Panc1 (cell line): ENCODE results near the gene GRM4. TPM values are rescaled to one million over a fixed set of nuclear protein-coding genes. Genes with fewer than 3 reads are reported as not detected.

Source experiments
- ATAC-seq: fragments of 200-7000 bp; cut with Tn5 transposase; 2 replicates; pipeline ENCODE4 v1.9.1; 2020; ENCODE audit warnings: mild to moderate bottlenecking, moderate library complexity
- BruUV-seq: library from RNA; stranded (reverse); fragments of 400-500 nt; replicated peaks from 2 replicates; lab custom pipeline; 2021; lab: Mats Ljungman, UMichigan
- CTCF ChIA-PET: fragments of 300-600 bp; sonication (Branson Sonifier 250); formaldehyde crosslinking; loops from one replicate; lab custom pipeline; 2022; ENCODE audit warnings: antibody characterized with exemption; lab: Charles Lee
- POLR2A ChIA-PET: fragments of 300-600 bp; sonication (Branson Sonifier 250); formaldehyde crosslinking; loops from one replicate; lab custom pipeline; 2022; ENCODE audit warnings: antibody characterized with exemption; lab: Charles Lee
- DNase-seq: peaks from one replicate; pipeline ENCODE4 v3.0.0-alpha.2; 2010; ENCODE audit warnings: low read depth, low spot score
- H3K27ac ChIP-seq: 2 replicates; pipeline ENCODE4 v1.5.1; 2011; ENCODE audit warnings: mild to moderate bottlenecking, low read length, inconsistent platforms
- H3K27me3 ChIP-seq: fragments of 200-500 bp; sonication (Bioruptor generic); 2 replicates; pipeline ENCODE4 v1.6.0; 2014; ENCODE audit warnings: low read length, inconsistent platforms; ENCODE audit not compliant: control insufficient read depth, insufficient read depth
- H3K36me3 ChIP-seq: fragments of 200-500 bp; sonication (Bioruptor generic); 2 replicates; pipeline ENCODE4 v1.5.1; 2014; ENCODE audit warnings: inconsistent platforms, mild to moderate bottlenecking, low read length, moderate library complexity; ENCODE audit not compliant: control insufficient read depth, insufficient read depth
- H3K4me1 ChIP-seq: 2 replicates; pipeline ENCODE4 v1.5.1; 2011; ENCODE audit warnings: inconsistent platforms, mild to moderate bottlenecking, low read length, moderate library complexity; ENCODE audit not compliant: control insufficient read depth, insufficient read depth
- H3K4me3 ChIP-seq, 2 experiments: 2 replicates each; pipeline ENCODE4 v1.5.1; 2011 to 2012; ENCODE audit warnings: low read depth in 2 of 2, low read length in 2 of 2, mild to moderate bottlenecking in 2 of 2, inconsistent platforms in 1 of 2, moderate library complexity in 1 of 2
- H3K9me3 ChIP-seq: fragments of 200-500 bp; sonication (Bioruptor generic); 2 replicates; pipeline ENCODE4 v1.5.1; 2014; ENCODE audit warnings: low read depth, mild to moderate bottlenecking, inconsistent platforms, low read length, moderate library complexity; ENCODE audit not compliant: control insufficient read depth, insufficient read depth
- CTCF ChIP-seq: fragments of 450-650 bp; IDR thresholded peaks from 2 replicates; pipeline ENCODE4 v1.5.1; 2017; ENCODE audit warnings: mild to moderate bottlenecking
- POLR2AphosphoS5 ChIP-seq: IDR thresholded peaks from 2 replicates; pipeline ENCODE4 v1.6.1; 2012; ENCODE audit warnings: mild to moderate bottlenecking, low read depth, low read length, moderate library complexity
- REST ChIP-seq, 2 experiments: IDR thresholded peaks; 2 replicates each; pipeline ENCODE4 v1.6.1; 2011 to 2012; ENCODE audit warnings: low read depth in 2 of 2, control low read depth in 1 of 2, low read length in 1 of 2, mild to moderate bottlenecking in 1 of 2, moderate library complexity in 1 of 2; ENCODE audit not compliant: insufficient read depth in 1 of 2
- SIN3A ChIP-seq: IDR thresholded peaks from 2 replicates; pipeline ENCODE4 v1.6.1; 2012; ENCODE audit warnings: low read depth, mild to moderate bottlenecking, low read length, moderate library complexity, borderline replicate concordance; ENCODE audit not compliant: insufficient read depth
- TCF7L2 ChIP-seq: IDR thresholded peaks from 2 replicates; pipeline ENCODE4 v1.6.1; 2011; ENCODE audit warnings: mild to moderate bottlenecking, low read depth, low read length, inconsistent platforms
- in situ Hi-C: cut with HindIII; loops from 2 replicates; pipeline ENCODE4 v1.10.0; 2016; ENCODE audit warnings: low sequenced_read_pairs, low pct_unique_long_range_greater_than_20kb
- intact Hi-C: fragments of 100-400 bp; cut with micrococcal nuclease; formaldehyde crosslinking; loops from one replicate; pipeline ENCODE4 v1.10.0; 2022; ENCODE audit not compliant: unreplicated experiment
- total RNA-seq: library from RNA; stranded (reverse); gene quantifications from one replicate; pipeline ENCODE4 v1.2.1, GENCODE V29; 2021; ENCODE audit not compliant: unreplicated experiment

Gene GRM4
- total RNA-seq, 1 experiment from 2014 or later = 1.3 TPM

GRCh38 chr6:34092631-34093030 lies 53.3 kb downstream of the GRM4 start:
- Histone ChIP-seq H3K4me1 (no peaks in the 10 kb centered on the region), H3K27me3 (no peaks in the 10 kb centered on the region), H3K36me3 (no peaks in the 10 kb centered on the region), H3K27ac (no peak overlapping the region), H3K9me3 (no peaks in the 10 kb centered on the region), H3K4me3 (no peak overlapping the region)
- intact Hi-C loops = no loop called here
- in situ Hi-C loops = no loop called here
- BruUV-seq = no TSS peak
- TF ChIP-seq CTCF (no peak), POLR2AphosphoS5 (no peak), TCF7L2 (no peak), REST (IDR thresholded peaks at IDR 0.05; ENCODE audit: insufficient read depth in 1 of 2, low read depth in 2 of 2, low read length in 1 of 2) (no peak), SIN3A (no peak)
- ChIA-PET POLR2A (no interaction called here), CTCF (no interaction called here)
- DNase-seq (no peak), ATAC-seq (no peak)

- Histone ChIP-seq H3K9me3 (no peaks in the 10 kb centered on the region), H3K36me3 (no peaks in the 10 kb centered on the region), H3K27me3 (no peaks in the 10 kb centered on the region), H3K4me3 (no peak overlapping the region), H3K27ac (no peak overlapping the region), H3K4me1 (no peaks in the 10 kb centered on the region)
- ATAC-seq (no peak), DNase-seq (no peak)
- intact Hi-C loops (no loop called here), in situ Hi-C loops (no loop called here)
- no peak for TF ChIP-seq TCF7L2
- no peak for TF ChIP-seq CTCF
- no peak for TF ChIP-seq REST (IDR thresholded peaks at IDR 0.05; ENCODE audit: insufficient read depth in 1 of 2, low read depth in 2 of 2, low read length in 1 of 2)
- no peak for TF ChIP-seq SIN3A
- ChIA-PET CTCF (no interaction called here), POLR2A (no interaction called here)
- no TSS peak for BruUV-seq
These were observed 55.0 kb downstream of the GRM4 start for GRCh38 chr6:34090935-34091334.
